ENCODE measurements around the gene GLIPR1L2.
A peak's percentile ranks its signal among the peaks of the same experiment; 100 is the strongest.
"Not testable (repeated sequence)": the region's sequence is repeated elsewhere in the genome, so short reads cannot be mapped to it uniquely, and the experiment has no call there.

Gene GLIPR1L2

GRCh38 chr12:75390899-75391538 lies at the start of gene GLIPR1L2:
TSS of gene GLIPR1L2 (plus strand) at chr12:75391089. CDS start at chr12:75391117, 28 bp downstream.
- Mint-ChIP-seq H3K36me3 (no peaks in the 10 kb centered on the region), H3K4me3 (peak within 1 kb of the TSS; percentile 92), H3K27ac (peak within 1 kb of the TSS; percentile 98), H3K4me1 (ENCODE audit: low read depth) (peaks cover 46% of the 10 kb centered on the region), H3K27me3 (no peaks in the 10 kb centered on the region), H3K9me3 (ENCODE audit: low read depth) (no peaks in the 10 kb centered on the region)

- peaks cover 9% of the 10 kb centered on the region for H3K4me1 Mint-ChIP-seq (ENCODE audit: low read depth)
- H3K36me3 Mint-ChIP-seq, result no peaks in the 10 kb centered on the region
- H3K4me3 Mint-ChIP-seq, result no peak overlapping the region
- peaks cover 3% of the 10 kb centered on the region for H3K27me3 Mint-ChIP-seq
- no peaks in the 10 kb centered on the region for H3K9me3 Mint-ChIP-seq (ENCODE audit: low read depth)
- H3K27ac Mint-ChIP-seq, result no peak overlapping the region
These were observed 49.0 kb upstream of the GLIPR1L2 start for GRCh38 chr12:75341873-75342272.

GRCh38 chr12:75345531-75345930 lies 45.4 kb upstream of the GLIPR1L2 start:
- no peak overlapping the region for H3K4me3 Mint-ChIP-seq
- no peaks in the 10 kb centered on the region for H3K9me3 Mint-ChIP-seq (ENCODE audit: low read depth)
- H3K27me3 Mint-ChIP-seq, result peaks cover 3% of the 10 kb centered on the region
- H3K27ac Mint-ChIP-seq, result no peak overlapping the region
- no peaks in the 10 kb centered on the region for H3K36me3 Mint-ChIP-seq
- peaks cover 3% of the 10 kb centered on the region for H3K4me1 Mint-ChIP-seq (ENCODE audit: low read depth)

GRCh38 chr12:75346215-75346614 lies 44.7 kb upstream of the GLIPR1L2 start:
- H3K4me1 Mint-ChIP-seq (ENCODE audit: low read depth); H3K9me3 Mint-ChIP-seq (ENCODE audit: low read depth); H3K4me3 Mint-ChIP-seq; H3K36me3 Mint-ChIP-seq; H3K27me3 Mint-ChIP-seq; H3K27ac Mint-ChIP-seq: not testable (repeated sequence)

GRCh38 chr12:75349946-75350345 lies 40.9 kb upstream of the GLIPR1L2 start:
- Mint-ChIP-seq H3K27ac (no peak overlapping the region), H3K9me3 (ENCODE audit: low read depth) (peaks cover 4% of the 10 kb centered on the region), H3K4me1 (ENCODE audit: low read depth) (peaks cover 3% of the 10 kb centered on the region), H3K27me3 (no peaks in the 10 kb centered on the region), H3K4me3 (no peak overlapping the region), H3K36me3 (peaks cover 9% of the 10 kb centered on the region)

- Mint-ChIP-seq H3K4me1 (ENCODE audit: low read depth) (peaks cover 3% of the 10 kb centered on the region), H3K4me3 (no peak overlapping the region), H3K9me3 (ENCODE audit: low read depth) (peaks cover 4% of the 10 kb centered on the region), H3K36me3 (peaks cover 12% of the 10 kb centered on the region), H3K27me3 (no peaks in the 10 kb centered on the region), H3K27ac (no peak overlapping the region)
These were observed 40.5 kb upstream of the GLIPR1L2 start for GRCh38 chr12:75350413-75350812.

GRCh38 chr12:75354011-75354410 lies 36.9 kb upstream of the GLIPR1L2 start:
- peaks cover 4% of the 10 kb centered on the region for H3K9me3 Mint-ChIP-seq (ENCODE audit: low read depth)
- H3K36me3 Mint-ChIP-seq, result peaks cover 12% of the 10 kb centered on the region
- no peak overlapping the region for H3K27ac Mint-ChIP-seq
- H3K4me1 Mint-ChIP-seq (ENCODE audit: low read depth), result no peaks in the 10 kb centered on the region
- H3K4me3 Mint-ChIP-seq, result no peak overlapping the region
- H3K27me3 Mint-ChIP-seq, result no peaks in the 10 kb centered on the region

GRCh38 chr12:75360920-75361319 lies 30.0 kb upstream of the GLIPR1L2 start:
- Mint-ChIP-seq H3K27me3 (no peaks in the 10 kb centered on the region), H3K27ac (no peak overlapping the region), H3K36me3 (no peaks in the 10 kb centered on the region), H3K9me3 (ENCODE audit: low read depth) (no peaks in the 10 kb centered on the region), H3K4me3 (no peak overlapping the region), H3K4me1 (ENCODE audit: low read depth) (peaks cover 9% of the 10 kb centered on the region)

GRCh38 chr12:75361408-75361807 lies 29.5 kb upstream of the GLIPR1L2 start:
- no peaks in the 10 kb centered on the region for H3K36me3 Mint-ChIP-seq
- H3K4me3 Mint-ChIP-seq, result no peak overlapping the region
- no peaks in the 10 kb centered on the region for H3K27me3 Mint-ChIP-seq
- peaks cover 10% of the 10 kb centered on the region for H3K4me1 Mint-ChIP-seq (ENCODE audit: low read depth)
- H3K9me3 Mint-ChIP-seq (ENCODE audit: low read depth), result no peaks in the 10 kb centered on the region
- no peak overlapping the region for H3K27ac Mint-ChIP-seq

- Mint-ChIP-seq H3K4me3 (no peak overlapping the region), H3K27ac (no peak overlapping the region), H3K27me3 (no peaks in the 10 kb centered on the region), H3K4me1 (ENCODE audit: low read depth) (peaks cover 10% of the 10 kb centered on the region), H3K36me3 (no peaks in the 10 kb centered on the region), H3K9me3 (ENCODE audit: low read depth) (no peaks in the 10 kb centered on the region)
These were observed 26.0 kb upstream of the GLIPR1L2 start for GRCh38 chr12:75364919-75365318.

- no peaks in the 10 kb centered on the region for H3K9me3 Mint-ChIP-seq (ENCODE audit: low read depth)
- H3K27ac Mint-ChIP-seq, result no peak overlapping the region
- peaks cover 2% of the 10 kb centered on the region for H3K4me1 Mint-ChIP-seq (ENCODE audit: low read depth)
- no peaks in the 10 kb centered on the region for H3K36me3 Mint-ChIP-seq
- no peak overlapping the region for H3K4me3 Mint-ChIP-seq
- H3K27me3 Mint-ChIP-seq, result no peaks in the 10 kb centered on the region
These were observed 24.3 kb upstream of the GLIPR1L2 start for GRCh38 chr12:75366629-75367028.

- peaks cover 8% of the 10 kb centered on the region for H3K36me3 Mint-ChIP-seq
- H3K4me3 Mint-ChIP-seq, result no peak overlapping the region
- H3K4me1 Mint-ChIP-seq (ENCODE audit: low read depth), result no peaks in the 10 kb centered on the region
- no peaks in the 10 kb centered on the region for H3K9me3 Mint-ChIP-seq (ENCODE audit: low read depth)
- H3K27ac Mint-ChIP-seq, result no peak overlapping the region
- no peaks in the 10 kb centered on the region for H3K27me3 Mint-ChIP-seq
These were observed 15.9 kb upstream of the GLIPR1L2 start for GRCh38 chr12:75374971-75375370.

- no peaks in the 10 kb centered on the region for H3K9me3 Mint-ChIP-seq (ENCODE audit: low read depth)
- H3K27ac Mint-ChIP-seq, result no peak overlapping the region
- H3K27me3 Mint-ChIP-seq, result no peaks in the 10 kb centered on the region
- no peaks in the 10 kb centered on the region for H3K4me1 Mint-ChIP-seq (ENCODE audit: low read depth)
- peaks cover 6% of the 10 kb centered on the region for H3K36me3 Mint-ChIP-seq
- H3K4me3 Mint-ChIP-seq, result no peak overlapping the region
These were observed 12.5 kb upstream of the GLIPR1L2 start for GRCh38 chr12:75378354-75378753.

GRCh38 chr12:75389061-75389460 lies 1.8 kb upstream of the GLIPR1L2 start:
- Mint-ChIP-seq H3K36me3 (no peaks in the 10 kb centered on the region), H3K4me1 (ENCODE audit: low read depth) (peaks cover 41% of the 10 kb centered on the region), H3K27ac (peak overlapping the region; percentile 46), H3K9me3 (ENCODE audit: low read depth) (peaks cover 5% of the 10 kb centered on the region), H3K27me3 (no peaks in the 10 kb centered on the region), H3K4me3 (no peak overlapping the region)

GRCh38 chr12:75389706-75390105 lies 1.2 kb upstream of the GLIPR1L2 start:
- Mint-ChIP-seq H3K36me3 (no peaks in the 10 kb centered on the region), H3K27me3 (no peaks in the 10 kb centered on the region), H3K4me3 (peak overlapping the region; percentile 92), H3K27ac (peak overlapping the region; percentile 98), H3K4me1 (ENCODE audit: low read depth) (peaks cover 41% of the 10 kb centered on the region), H3K9me3 (ENCODE audit: low read depth) (peaks cover 5% of the 10 kb centered on the region)
